NB4 (cell line): ENCODE data around the gene RETREG3.

ENCODE experiments used
- CTCF ChIP-seq: IDR thresholded peaks from one replicate; pipeline ENCODE4 v1.5.1; 2012; ENCODE audit warnings: low read depth, low read length
- MYC ChIP-seq: IDR thresholded peaks from 2 replicates; pipeline ENCODE4 v1.6.1; 2011; ENCODE audit warnings: low read depth, low read length
- POLR2A ChIP-seq: IDR thresholded peaks from 2 replicates; pipeline ENCODE4 v1.6.1; 2011; ENCODE audit warnings: mild to moderate bottlenecking; ENCODE audit not compliant: insufficient read length; ENCODE audit errors: extremely low read depth

- TF ChIP-seq CTCF: no peak
- peak; percentile 74 for TF ChIP-seq POLR2A
- TF ChIP-seq MYC: no peak; the same call in 1 of the 2 replicates
Observed at GRCh38 chr17:42554250-42555121, 54.7 kb downstream of the RETREG3 start.
